ENCODE results near the gene PPP6R2.
"Not testable (repeated sequence)": the region's sequence is repeated elsewhere in the genome, so short reads cannot be mapped to it uniquely, and the experiment has no call there.

Gene PPP6R2

DNA sequence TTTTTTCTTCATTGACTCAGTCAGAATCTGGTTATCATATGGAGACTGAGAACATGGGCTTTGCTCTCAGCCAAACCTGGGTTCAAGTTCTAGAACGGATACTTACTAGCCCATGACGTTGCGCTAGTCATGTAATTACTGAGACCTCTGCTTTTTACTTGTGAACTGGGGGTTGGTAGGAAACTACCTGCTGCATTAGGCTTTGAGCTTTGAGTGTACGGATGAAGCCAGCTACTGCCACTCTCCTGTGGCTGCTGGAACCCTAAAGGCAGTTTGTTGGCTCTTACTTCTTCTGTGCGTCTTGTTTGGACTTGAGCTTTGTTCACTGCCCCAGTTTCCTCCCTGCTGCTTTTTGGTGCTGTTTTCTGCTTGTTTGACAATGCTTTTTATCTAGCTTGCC lies 18.1 kb downstream of the PPP6R2 start:
- TF ChIP-seq, protein P1, sequence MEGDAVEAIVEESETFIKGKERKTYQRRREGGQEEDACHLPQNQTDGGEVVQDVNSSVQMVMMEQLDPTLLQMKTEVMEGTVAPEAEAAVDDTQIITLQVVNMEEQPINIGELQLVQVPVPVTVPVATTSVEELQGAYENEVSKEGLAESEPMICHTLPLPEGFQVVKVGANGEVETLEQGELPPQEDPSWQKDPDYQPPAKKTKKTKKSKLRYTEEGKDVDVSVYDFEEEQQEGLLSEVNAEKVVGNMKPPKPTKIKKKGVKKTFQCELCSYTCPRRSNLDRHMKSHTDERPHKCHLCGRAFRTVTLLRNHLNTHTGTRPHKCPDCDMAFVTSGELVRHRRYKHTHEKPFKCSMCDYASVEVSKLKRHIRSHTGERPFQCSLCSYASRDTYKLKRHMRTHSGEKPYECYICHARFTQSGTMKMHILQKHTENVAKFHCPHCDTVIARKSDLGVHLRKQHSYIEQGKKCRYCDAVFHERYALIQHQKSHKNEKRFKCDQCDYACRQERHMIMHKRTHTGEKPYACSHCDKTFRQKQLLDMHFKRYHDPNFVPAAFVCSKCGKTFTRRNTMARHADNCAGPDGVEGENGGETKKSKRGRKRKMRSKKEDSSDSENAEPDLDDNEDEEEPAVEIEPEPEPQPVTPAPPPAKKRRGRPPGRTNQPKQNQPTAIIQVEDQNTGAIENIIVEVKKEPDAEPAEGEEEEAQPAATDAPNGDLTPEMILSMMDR (IDR thresholded peaks at IDR 0.05; ENCODE audit: control insufficient read depth, extremely low read depth, insufficient read depth): no peak
- no peak for DNase-seq (ENCODE audit: low read depth)
- H3K4me3 ChIP-seq (ENCODE audit: low read depth, low read length): no peak overlapping the region

DNA sequence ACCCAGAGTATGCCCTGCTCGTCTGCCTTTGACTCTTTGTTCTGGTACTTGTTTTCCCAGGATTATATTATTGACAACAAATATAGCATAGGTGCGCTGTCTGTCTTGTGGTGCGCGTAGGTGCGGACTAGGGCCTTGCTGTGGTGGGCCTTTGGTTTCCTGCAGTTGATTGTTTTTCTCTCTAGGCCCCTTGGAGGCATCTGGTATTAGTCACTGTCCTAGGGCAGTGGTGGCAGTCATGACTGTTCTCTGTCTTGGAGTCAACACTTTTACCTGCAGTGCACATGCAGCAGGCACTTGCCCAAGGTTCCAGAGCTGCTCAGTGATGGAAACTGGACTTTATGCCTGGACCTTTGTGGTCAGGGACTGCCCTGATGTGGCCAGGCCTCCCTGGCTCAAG lies 18.6 kb downstream of the PPP6R2 start:
- TF ChIP-seq, protein P1 (IDR thresholded peaks at IDR 0.05; ENCODE audit: control insufficient read depth, extremely low read depth, insufficient read depth): no peak
- no peak overlapping the region for H3K4me3 ChIP-seq (ENCODE audit: low read depth, low read length)
- no peak for DNase-seq (ENCODE audit: low read depth)

DNA sequence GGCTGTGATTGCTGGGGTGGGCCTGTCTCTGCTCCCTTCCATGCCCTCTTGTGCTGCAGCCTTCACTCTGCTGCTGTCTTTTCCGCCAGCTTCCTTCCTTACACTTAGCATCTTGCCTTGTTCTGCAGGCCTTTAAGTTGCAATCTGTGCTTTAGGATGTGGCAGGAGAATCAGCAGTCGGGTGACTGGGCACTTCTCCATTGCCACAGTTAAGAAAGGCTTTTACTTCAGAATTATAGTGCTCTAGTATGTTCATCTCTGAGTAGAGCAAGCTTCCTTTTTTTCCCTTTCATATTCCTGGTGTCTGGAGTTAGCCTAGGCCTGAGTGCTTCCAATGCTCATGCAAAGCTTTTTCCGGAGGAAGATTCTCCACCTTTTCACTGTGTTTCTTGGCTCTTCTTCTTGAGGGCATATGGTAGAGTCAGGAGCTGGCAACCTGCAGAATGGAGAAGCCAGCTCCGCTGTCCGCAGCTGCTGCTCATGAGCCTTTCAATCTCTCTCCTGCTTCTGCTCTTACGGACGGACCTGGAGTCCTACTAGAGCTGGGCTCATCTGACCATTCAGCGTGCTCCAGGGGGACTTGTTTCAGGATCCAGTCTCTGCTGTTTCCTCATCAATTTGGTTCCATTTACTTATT lies 20.2 kb downstream of the PPP6R2 start:
- TF ChIP-seq, protein P1 (IDR thresholded peaks at IDR 0.05; ENCODE audit: control insufficient read depth, extremely low read depth, insufficient read depth): no peak
- DNase-seq (ENCODE audit: low read depth): no peak
- no peak overlapping the region for H3K4me3 ChIP-seq (ENCODE audit: low read depth, low read length)

DNA sequence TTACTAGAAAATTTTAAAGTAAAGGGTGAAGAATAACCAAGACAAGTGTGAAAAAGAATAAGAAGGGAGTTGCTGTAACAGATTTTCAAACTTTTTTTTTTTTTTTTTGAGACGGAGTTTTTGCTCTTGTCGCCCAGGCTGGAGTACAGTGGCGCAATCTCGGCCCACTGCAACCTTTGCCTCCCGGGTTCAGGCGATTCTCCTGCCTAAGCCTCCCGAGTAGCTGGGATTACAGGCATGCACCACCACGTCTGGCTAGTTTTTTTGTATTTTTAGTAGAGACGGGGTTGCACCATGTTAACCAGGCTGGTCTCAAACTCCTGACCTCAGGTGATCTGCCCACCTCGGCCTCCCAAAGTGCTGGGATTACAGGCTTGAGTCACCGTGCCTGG lies 20.7 kb downstream of the PPP6R2 start:
- not testable (repeated sequence) for H3K4me3 ChIP-seq (ENCODE audit: low read depth, low read length); DNase-seq (ENCODE audit: low read depth)

DNA sequence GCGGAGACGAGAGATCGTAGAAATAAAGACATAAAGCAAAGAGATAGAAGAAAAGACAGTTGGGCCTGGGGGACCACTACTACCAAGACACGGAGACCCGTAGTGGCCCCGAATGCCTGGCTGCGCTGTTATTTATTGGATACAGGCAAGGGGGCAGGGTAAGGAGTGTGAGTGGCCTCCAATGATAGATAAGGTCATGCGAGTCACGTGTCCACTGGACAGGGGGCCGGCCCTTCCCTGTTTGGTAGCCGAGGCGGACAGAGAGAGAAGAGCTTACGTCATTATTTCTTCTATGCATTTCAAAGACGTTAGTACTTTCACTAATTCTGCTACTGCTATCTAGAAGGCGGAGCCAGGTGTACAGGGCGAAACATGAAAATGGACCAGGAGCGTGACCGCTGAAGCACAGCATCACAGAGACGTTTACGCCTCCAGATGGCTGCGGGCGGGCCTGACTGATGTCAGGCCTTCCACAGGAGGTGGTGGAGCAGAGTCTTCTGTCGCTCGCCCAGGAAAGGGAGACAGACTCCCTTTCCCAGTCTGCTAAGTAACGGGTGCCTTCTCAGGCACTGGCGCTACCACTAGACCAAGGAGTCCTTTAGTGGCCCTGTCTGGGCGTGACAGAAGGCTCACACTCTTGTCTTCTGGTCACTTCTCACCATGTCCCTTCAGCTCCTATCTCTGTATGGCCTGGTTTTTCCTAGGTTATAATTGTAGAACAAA lies 24.8 kb downstream of the PPP6R2 start:
- H3K4me3 ChIP-seq (ENCODE audit: low read depth, low read length): no peak overlapping the region
- DNase-seq (ENCODE audit: low read depth): no peak
- TF ChIP-seq, protein P1 (IDR thresholded peaks at IDR 0.05; ENCODE audit: control insufficient read depth, extremely low read depth, insufficient read depth): no peak

DNA sequence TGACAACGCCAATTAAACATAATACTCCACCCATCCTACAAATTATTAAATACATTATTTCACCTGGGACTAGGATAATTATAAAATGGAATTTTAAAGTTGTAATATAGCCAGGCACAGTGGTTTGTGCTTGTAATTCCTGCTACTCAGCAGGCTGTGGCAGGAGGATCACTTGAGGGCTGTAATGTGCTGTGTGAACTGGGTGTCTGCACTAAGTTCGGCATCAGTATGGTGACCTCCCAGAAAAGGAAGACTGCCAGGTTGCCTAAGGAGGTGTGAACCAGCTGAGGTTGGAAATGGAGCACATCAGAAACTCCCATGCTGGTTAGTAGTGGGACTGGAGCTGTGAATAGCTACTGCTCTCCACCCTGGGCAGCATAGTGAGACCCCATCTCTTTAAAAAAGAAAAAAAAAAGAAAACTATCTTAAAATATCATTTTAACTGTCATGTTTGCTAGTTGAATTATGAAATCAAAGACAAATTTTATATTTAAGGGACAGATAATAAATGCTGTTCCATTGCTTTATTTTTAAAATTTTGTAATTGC lies 28.0 kb downstream of the PPP6R2 start:
- no peak overlapping the region for H3K4me3 ChIP-seq (ENCODE audit: low read depth, low read length)
- DNase-seq (ENCODE audit: low read depth): no peak
- TF ChIP-seq, protein P1 (IDR thresholded peaks at IDR 0.05; ENCODE audit: control insufficient read depth, extremely low read depth, insufficient read depth): no peak

DNA sequence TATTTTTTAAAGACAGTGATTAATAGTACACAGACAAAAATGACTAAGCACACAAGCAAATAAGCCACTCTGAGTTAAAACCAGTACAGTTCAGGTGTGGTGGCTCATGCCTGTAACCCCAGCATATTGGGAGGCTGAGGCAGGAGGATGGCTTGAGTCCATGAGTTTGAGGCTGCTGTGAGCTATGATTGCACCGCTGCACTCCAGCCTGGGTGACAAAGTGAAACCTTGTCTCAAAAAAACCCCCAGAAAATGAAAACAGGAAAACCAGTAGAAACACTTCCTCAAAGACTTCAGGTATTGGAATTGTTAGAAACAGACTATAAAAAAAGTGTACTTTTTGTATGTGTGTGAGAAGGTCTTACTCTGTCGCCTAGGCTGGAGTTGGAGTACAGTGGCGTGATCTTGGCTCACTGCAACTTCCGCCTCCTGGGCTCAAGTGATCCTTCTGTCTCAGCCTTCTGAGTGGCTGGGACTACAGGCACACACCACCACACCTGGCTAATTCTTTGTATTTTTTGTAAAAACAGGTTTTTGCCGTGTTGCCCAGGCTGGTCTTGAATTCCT lies 33.0 kb downstream of the PPP6R2 start:
- no peak for DNase-seq (ENCODE audit: low read depth)
- no peak overlapping the region for H3K4me3 ChIP-seq (ENCODE audit: low read depth, low read length)
- TF ChIP-seq, protein P1 (IDR thresholded peaks at IDR 0.05; ENCODE audit: control insufficient read depth, extremely low read depth, insufficient read depth): no peak

DNA sequence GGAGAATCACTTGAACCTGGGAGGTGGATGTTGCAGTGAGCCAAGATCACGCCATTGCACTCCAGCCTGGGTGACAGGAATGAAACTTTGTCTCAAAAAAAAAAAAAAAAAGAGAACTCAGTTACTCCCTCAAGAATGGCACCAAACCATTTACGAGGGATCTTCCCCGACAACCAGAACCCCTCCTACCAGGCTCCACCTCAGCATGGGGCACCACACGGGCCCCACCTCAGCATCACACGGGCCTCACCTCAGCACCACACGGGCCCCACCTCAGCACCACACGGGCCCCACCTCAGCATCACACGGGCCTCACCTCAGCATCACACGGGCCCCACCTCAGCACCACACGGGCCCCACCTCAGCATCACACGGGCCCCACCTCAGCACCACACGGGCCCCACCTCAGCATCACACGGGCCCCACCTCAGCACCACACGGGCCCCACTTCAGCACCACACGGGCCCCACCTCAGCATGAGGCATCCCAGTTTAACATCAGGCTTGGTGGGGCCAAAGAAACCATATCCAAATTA lies 38.0 kb downstream of the PPP6R2 start:
- not testable (repeated sequence) for H3K4me3 ChIP-seq (ENCODE audit: low read depth, low read length); DNase-seq (ENCODE audit: low read depth)

Measured in LNCaP clone FGC (cell line).